Fibroblast of mammary gland (primary cell): ENCODE measurements around the gene TMEM164.
A peak's percentile ranks its signal among the peaks of the same experiment; 100 is the strongest.
"Not testable (repeated sequence)": the region's sequence is repeated elsewhere in the genome, so short reads cannot be mapped to it uniquely, and the experiment has no call there.

Source experiments
- DNase-seq: peaks from one replicate; pipeline ENCODE4 v3.0.0-alpha.2; 2010; ENCODE audit warnings: low read depth
- H3K4me3 ChIP-seq: 2 replicates; pipeline ENCODE4 v1.5.1; 2011; ENCODE audit warnings: low read depth, mild to moderate bottlenecking, low read length, moderate library complexity; ENCODE audit not compliant: control insufficient read depth
- CTCF ChIP-seq: conservative IDR thresholded peaks from 2 replicates; pipeline ENCODE4 v1.5.1; 2011; ENCODE audit warnings: low read depth, low read length, inconsistent platforms; ENCODE audit not compliant: control insufficient read depth, insufficient read depth

The TMEM164 gene

GRCh38 chrX:109967156-109967555 lies 35.8 kb upstream of the TMEM164 start:
- DNase-seq, result peak; percentile 71
- no peak overlapping the region for H3K4me3 ChIP-seq
- TF ChIP-seq CTCF, result no peak

DNA sequence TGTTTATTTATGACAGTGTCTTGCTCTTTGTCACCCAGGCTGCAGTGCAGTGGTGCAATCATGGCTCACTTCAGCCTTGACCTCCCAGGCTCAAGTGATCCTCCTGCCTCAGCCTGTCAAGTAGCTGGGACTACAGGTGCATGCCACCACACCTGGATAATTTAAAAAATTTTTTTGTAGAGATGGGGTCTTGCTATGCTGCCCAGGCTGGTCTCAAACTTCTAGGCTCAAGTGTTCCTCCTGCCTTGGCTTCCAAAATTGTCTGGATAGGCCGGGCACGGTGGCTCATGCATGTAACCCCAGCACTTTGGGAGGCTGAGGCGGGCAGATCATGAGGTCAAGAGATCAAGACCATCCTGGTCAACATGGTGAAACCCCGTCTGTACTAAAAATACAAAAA lies 32.1 kb upstream of the TMEM164 start:
- not testable (repeated sequence) for H3K4me3 ChIP-seq, DNase-seq

DNA sequence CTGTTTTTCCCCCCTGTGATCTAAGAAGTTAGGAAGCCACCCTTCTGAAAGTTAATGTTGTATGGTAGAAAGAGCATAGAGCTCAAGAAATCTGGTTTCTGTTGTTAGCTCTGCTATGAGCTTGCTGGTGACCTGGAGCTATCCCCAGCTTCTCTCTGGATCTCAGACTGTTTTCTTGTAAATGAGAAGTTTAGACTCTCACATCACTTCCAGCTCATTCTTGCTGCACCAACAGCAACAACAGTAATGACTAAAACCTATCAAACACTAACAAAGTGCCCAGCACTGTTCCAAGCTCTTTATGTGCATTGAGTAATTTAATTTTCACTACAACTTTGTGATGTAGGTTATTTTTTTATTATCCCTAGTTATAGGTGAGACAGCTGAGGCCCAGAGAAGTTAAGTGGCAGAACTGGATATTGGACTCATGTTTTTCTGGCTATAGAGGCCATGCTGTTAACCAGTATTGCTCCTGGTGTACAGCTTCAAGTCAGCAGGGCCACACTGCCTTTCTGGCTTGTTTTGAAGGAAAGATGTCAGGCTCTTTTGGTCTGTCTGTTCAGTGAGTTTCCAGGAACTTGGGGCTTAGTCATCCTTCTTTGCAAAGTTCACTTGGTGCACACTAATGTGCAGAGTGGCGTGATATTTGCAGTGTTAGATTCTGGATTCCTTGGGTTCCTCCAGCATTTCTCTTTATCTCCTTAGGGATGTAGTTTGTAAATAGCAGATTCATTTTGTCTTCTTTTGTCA lies 27.8 kb upstream of the TMEM164 start:
- peak; percentile 46 for DNase-seq
- TF ChIP-seq CTCF, result no peak

DNA sequence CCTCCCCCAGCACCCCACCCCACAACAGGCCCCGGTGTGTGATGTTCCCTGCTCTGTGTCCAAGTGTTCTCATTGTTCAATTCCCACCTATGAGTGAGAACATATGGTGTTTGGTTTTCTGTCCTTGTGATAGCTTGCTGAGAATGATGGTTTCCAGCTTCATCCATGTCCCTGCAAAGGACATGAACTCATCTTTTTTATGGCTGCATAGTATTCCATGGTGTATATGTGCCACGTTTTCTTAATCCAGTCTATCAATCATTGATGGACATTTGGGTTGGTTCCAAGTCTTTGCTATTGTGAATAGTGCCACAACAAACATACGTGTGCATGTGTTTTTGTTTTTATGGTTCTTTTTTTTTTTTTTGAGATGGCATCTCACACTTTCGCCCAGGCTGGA lies 17.7 kb upstream of the TMEM164 start:
- DNase-seq, H3K4me3 ChIP-seq: not testable (repeated sequence)

More for the DNA sequence above, 27.8 kb upstream of the TMEM164 start:
- no peak overlapping the region for H3K4me3 ChIP-seq

GRCh38 chrX:109987884-109988283 lies 15.0 kb upstream of the TMEM164 start:
- DNase-seq, result peak; percentile 80
- no peak for TF ChIP-seq CTCF
- H3K4me3 ChIP-seq, result no peak overlapping the region

- H3K4me3 ChIP-seq, result no peak overlapping the region
- no peak for DNase-seq
- no peak for TF ChIP-seq CTCF
Observed at GRCh38 chrX:109990582-109991276, 12.2 kb upstream of the TMEM164 start.

GRCh38 chrX:109992203-109992602 lies 10.7 kb upstream of the TMEM164 start:
- DNase-seq, result no peak
- no peak for TF ChIP-seq CTCF
- H3K4me3 ChIP-seq, result no peak overlapping the region
